Measurements from ENCODE around the gene MSANTD4.

DNA sequence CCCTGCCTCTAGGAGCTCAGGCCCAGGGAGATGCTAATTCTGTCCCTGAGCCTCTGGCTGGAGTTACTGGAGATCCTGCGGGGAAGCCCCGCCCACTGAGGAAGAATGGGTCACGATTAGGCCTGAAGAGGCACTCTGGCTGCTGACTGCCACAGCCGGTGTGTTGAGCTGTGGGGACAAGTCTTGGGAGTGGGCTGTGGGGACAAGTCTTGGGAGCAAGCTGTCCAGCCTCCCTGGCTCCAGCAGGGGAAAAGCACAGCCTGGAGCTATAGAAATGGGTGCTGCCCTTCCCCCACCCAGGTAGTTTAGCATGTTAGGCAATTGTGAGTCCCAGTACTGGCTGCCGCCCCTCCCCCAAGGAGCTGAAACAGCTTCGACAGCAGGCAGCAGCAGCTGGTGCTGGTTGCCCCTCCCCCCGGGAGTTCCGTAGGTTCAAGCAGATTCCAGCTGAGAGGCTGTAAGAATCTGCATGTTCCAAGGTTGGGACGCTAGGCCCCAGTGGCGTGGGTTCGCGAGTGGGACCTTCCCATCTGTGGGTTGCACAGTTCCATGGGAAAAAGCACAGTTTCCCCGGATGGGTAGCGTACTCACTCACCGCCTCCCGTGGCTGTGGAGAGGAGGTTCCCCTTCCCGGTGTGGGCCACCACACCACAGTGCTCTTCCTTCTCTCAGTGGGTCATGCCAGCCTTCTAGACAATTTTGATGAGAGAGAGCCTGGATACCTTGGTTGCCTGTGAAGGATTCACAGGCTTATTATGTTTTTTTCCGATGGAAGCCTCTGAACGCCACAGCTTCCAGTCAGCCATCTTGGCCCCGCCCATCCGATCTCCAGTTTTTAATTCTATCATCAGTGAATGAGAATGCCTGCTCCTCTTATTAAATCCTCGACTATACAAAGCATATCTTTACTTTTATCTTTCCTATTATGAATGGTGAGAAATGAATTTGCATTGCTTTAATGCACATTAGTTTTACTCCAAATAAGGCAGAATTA is 61.5 kb downstream of the MSANTD4 start:
- TF ChIP-seq, protein P1, sequence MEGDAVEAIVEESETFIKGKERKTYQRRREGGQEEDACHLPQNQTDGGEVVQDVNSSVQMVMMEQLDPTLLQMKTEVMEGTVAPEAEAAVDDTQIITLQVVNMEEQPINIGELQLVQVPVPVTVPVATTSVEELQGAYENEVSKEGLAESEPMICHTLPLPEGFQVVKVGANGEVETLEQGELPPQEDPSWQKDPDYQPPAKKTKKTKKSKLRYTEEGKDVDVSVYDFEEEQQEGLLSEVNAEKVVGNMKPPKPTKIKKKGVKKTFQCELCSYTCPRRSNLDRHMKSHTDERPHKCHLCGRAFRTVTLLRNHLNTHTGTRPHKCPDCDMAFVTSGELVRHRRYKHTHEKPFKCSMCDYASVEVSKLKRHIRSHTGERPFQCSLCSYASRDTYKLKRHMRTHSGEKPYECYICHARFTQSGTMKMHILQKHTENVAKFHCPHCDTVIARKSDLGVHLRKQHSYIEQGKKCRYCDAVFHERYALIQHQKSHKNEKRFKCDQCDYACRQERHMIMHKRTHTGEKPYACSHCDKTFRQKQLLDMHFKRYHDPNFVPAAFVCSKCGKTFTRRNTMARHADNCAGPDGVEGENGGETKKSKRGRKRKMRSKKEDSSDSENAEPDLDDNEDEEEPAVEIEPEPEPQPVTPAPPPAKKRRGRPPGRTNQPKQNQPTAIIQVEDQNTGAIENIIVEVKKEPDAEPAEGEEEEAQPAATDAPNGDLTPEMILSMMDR (conservative IDR thresholded peaks at IDR 0.05; ENCODE audit: low read depth, low read length) = no peak
- no peak for TF ChIP-seq EZH2phosphoT487 (IDR thresholded peaks at IDR 0.05; ENCODE audit: borderline replicate concordance, low read length)
